22Rv1 (cell line): Measurements from ENCODE around the gene IFNL2.
"Not testable (repeated sequence)": the region's sequence is repeated elsewhere in the genome, so short reads cannot be mapped to it uniquely, and the experiment has no call there.

ENCODE experiments used
- H3K27ac ChIP-seq: fragments of 450-650 bp; 2 replicates; pipeline ENCODE4 v1.5.1; 2017
- ZFX ChIP-seq: fragments of 450-650 bp; IDR thresholded peaks from 2 replicates; pipeline ENCODE4 v1.6.1; 2017; ENCODE audit warnings: antibody characterized with exemption, borderline replicate concordance
- TF ChIP-seq, protein P1 (sequence below): fragments of 450-650 bp; IDR thresholded peaks from 2 replicates; pipeline ENCODE4 v1.5.1; 2017; ENCODE audit warnings: mild to moderate bottlenecking

Gene IFNL2

DNA sequence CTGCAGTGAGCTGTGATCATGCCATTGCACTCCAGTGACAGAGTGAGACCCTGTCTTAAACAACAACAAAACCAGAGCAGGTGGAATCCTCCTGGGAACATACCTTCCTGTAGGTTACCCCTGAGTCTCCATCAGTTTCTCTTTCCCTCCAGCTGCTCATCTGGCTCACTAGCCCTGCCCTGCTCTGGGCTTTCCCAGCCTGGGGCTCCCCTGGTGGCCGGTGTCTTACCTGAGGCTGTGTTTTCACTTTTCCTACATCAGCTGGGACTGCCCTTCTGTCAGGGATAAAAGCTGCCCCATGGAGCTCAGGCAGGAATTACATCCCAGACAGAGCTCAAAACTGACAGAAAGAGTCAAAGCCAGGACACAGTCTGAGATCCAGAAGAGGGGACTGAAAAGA is at the start of gene IFNL2:
Gene IFNL2, plus strand, starts transcription at position 312 of the 400 bp plus-strand sequence. CDS start 173 bp downstream, outside the sequence.
- H3K27ac ChIP-seq: not testable (repeated sequence)

DNA sequence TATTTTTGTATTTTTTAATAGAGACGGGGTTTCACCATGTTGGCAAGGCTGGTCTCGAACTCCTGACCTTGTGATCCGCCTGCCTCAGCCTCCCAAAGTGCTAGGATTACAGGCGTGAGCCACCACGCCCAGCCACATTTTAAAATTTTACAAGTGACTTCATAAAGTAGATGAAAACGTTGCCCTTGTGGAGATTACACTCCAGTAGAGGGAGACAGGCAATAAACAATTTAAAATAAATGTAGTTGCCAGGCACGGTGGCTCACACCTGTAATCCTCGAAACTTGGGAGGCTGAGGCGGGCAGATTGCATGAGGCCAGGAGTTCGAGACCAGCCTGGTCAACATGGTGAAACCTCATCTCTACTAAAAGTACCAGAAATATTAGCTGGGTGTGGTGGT is 49.1 kb upstream of the IFNL2 start:
- not testable (repeated sequence) for H3K27ac ChIP-seq

DNA sequence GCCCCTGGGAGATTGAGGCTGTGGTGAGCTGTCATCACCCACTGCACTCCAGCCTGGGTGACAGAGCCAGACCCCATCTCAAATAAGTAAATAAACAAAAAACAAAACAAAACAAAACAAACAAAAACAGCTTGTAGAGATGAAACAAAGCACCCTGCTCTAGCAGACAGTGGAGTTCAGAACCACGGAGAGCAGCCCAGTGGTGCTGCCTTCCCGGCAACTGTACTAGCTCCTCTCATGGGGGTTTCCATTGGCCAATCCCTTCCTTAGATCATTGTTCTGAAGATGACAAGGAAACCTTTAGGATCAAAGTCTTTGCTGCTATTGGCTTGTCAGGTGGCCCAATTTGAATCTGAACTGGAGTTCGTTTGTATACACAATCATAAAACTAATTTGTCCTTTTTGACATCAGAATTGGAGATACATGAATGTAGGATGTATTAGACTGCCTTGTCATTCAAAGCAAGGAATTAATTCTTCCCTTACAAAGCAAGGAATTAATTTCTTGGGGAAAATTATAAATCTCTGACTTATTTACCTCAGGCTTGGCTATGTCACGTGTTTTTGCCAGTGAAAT is 44.4 kb upstream of the IFNL2 start:
- H3K27ac ChIP-seq: no peak overlapping the region
- TF ChIP-seq, protein P1, sequence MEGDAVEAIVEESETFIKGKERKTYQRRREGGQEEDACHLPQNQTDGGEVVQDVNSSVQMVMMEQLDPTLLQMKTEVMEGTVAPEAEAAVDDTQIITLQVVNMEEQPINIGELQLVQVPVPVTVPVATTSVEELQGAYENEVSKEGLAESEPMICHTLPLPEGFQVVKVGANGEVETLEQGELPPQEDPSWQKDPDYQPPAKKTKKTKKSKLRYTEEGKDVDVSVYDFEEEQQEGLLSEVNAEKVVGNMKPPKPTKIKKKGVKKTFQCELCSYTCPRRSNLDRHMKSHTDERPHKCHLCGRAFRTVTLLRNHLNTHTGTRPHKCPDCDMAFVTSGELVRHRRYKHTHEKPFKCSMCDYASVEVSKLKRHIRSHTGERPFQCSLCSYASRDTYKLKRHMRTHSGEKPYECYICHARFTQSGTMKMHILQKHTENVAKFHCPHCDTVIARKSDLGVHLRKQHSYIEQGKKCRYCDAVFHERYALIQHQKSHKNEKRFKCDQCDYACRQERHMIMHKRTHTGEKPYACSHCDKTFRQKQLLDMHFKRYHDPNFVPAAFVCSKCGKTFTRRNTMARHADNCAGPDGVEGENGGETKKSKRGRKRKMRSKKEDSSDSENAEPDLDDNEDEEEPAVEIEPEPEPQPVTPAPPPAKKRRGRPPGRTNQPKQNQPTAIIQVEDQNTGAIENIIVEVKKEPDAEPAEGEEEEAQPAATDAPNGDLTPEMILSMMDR: no peak
- TF ChIP-seq ZFX: no peak

DNA sequence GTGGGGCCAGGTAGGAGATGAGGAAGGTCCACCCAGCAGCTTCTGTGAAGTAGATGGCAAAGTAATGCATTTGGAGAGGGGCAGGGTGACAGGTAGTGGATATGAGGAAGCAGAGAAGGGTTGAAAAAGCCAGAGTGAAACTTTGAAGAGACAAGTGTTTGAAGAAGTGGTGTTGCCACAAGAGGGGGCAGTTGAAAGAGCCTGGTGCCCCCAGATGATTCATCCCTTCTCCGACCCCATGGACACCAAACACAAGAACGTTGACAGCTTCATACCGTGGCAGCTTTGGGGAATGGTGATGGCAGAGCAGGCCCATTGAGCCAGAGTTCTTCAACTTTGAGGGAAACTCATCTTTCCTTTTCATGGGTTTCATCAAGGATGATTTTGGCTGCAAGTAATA is 43.3 kb upstream of the IFNL2 start:
- TF ChIP-seq, protein P1: no peak

DNA sequence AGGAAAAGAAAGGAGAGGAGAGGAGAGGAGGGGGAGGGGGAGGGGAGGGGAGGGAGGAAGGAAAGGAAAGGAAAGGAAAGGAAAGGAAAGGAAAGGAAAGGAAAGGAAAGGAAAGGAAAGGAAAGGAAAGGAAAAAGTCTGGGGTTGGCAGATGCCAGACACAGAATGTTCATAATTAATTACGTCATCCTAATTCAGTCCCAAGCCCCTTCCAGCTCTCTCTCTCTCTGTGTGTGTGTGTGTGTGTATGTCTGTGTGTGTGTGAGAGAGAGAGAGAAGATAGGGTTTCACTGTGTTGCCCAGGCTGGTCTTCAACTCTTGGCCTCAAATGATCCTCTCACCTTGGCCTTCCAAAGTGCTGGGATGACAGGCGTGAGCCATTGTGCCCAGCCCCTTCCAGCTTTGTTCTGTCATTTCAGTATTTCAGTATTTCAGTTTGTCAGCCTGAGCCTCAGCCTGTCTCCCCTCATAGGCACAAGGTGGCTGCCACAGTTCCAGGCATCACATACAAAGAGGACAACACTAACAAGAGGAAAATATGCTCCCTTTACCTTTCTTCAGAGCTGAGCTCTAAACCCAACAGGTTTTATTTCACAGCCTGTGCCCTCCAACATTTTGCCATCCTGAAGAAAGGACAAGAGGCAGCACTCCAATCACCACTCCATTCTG is 38.0 kb upstream of the IFNL2 start:
- no peak for TF ChIP-seq ZFX
- TF ChIP-seq, protein P1: no peak
- H3K27ac ChIP-seq: no peak overlapping the region

More for the DNA sequence above, 43.3 kb upstream of the IFNL2 start:
- H3K27ac ChIP-seq: no peak overlapping the region

DNA sequence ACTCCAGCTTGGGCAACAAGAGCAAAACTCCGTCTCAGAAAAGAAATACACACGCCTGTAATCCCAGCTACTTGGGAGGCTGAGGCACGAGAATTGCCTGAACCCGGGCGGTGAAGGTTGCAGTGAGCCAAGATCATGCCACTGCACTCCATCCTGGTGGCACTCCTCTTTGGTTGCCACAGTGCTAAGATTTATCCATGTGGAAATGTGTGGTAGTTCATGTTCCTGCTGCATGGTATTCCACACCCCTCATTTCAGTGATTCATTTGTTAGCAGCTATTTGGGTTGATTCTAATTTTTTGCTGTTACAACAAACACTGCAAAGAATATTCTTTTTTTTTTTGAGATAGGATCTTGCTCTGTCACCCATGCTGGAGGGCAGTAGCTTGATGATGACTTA is 35.5 kb upstream of the IFNL2 start:
- TF ChIP-seq, protein P1: no peak
- TF ChIP-seq ZFX: no peak
- H3K27ac ChIP-seq: no peak overlapping the region

DNA sequence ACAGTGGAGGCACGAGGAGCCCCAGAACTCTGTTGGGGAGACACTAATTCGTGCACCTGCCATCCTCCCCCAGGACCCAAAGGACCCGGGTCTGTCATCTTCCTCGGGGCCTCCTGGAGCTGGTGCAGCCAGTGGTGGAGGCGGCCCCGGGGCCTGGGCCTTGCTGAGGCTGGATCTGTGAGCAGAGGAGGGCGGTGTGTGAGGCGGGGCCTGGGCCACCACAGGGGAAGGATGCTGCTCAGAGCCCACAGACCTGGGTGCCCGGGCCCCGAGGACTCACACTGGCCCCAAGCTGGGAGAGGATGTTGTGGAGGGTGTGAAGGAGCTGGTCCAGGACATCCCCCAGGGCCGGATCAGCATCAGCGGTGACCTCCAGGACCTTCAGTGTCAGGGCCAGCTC is 31.7 kb upstream of the IFNL2 start:
- no peak for TF ChIP-seq ZFX
- TF ChIP-seq, protein P1: no peak
- no peak overlapping the region for H3K27ac ChIP-seq

DNA sequence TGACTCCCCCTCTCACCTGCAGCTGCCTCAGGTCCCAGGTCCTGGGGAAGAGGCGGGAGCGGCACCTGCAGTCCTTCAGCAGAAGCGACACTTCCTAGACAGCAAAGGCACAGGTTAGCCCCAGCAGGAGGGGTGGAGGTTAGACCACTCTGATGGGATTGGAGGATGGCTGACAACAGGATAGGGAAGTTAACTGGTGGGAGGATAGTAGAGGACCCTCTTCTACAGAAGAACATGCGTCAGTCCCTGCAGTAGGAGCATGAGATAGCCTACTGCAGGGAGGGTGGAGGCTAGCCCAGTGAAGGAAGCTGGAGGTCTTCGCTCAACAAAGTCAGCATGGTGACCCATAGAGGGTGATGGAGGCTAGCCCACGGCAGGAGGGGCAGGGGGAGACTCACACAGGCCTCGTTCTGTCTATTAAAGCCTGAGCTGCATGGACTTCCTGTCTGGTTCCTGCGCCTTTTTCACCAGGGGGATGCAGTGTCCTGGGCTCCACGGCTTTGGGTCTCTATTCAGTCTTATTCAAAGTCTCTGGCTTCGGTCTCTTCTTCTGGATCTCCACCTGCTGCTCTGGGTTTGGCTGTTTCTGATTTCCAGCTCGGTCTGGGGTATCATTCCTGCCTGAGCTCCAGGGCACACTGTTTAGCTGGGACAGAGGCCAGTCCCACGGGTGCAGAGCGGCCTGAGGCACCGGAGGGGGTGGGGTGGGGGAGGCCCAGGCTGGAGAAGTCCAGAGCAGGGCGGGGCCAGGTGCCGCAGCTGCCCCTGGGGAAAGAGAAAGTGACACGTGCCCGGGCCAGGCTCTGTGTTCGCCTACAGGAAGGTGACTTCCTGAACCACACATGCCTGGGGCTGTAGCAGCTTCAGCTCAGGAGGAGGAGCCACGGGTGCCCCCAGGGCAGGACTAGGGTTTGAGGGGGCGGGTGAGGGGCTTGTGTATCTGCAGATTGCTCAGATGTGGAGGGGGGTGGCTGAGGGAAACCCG is 30.7 kb upstream of the IFNL2 start:
- H3K27ac ChIP-seq: no peak overlapping the region
- TF ChIP-seq ZFX: no peak
- TF ChIP-seq, protein P1: no peak
